Dermis blood vessel endothelial cell (primary cell): ENCODE results near the gene FOCAD. TPM values are rescaled to one million over a fixed set of nuclear protein-coding genes. Genes with fewer than 3 reads are reported as not detected.
A peak's percentile ranks its signal among the peaks of the same experiment; 100 is the strongest.
"Not testable (repeated sequence)": the region's sequence is repeated elsewhere in the genome, so short reads cannot be mapped to it uniquely, and the experiment has no call there.

ENCODE experiments used
- DNase-seq: peaks from one replicate; pipeline ENCODE4 v3.0.0; 2010
- total RNA-seq: library from RNA; depleted of rRNA; stranded (reverse); fragments of >200 nt; gene quantifications from 2 replicates; pipeline ENCODE4 v1.2.3, GENCODE V29; 2014

FOCAD gene
- total RNA-seq, result 90.0 and 135 TPM in 2 replicates

GRCh38 chr9:20684035-20684874 is at the start of gene FOCAD:
FOCAD (plus strand) TSS chr9:20684259; CDS start chr9:20715354, 31,095 bp downstream.
- peak; percentile 97 for DNase-seq

- DNase-seq, result no peak
Measured at GRCh38 chr9:20634895-20635294, 49.2 kb upstream of the FOCAD start.

GRCh38 chr9:20636888-20637440 is 47.1 kb upstream of the FOCAD start:
- peak; percentile 3 for DNase-seq

- peak; percentile 20 for DNase-seq
Measured at GRCh38 chr9:20640331-20641187, 43.5 kb upstream of the FOCAD start.

- no peak for DNase-seq
Measured at GRCh38 chr9:20642045-20642444, 42.0 kb upstream of the FOCAD start.

- DNase-seq, result no peak
Measured at GRCh38 chr9:20643660-20644059, 40.4 kb upstream of the FOCAD start.

GRCh38 chr9:20646656-20647055 is 37.4 kb upstream of the FOCAD start:
- peak; percentile 16 for DNase-seq

GRCh38 chr9:20649381-20649780 is 34.7 kb upstream of the FOCAD start:
- peak; percentile 69 for DNase-seq

GRCh38 chr9:20650313-20650712 is 33.7 kb upstream of the FOCAD start:
- DNase-seq, result no peak

DNA sequence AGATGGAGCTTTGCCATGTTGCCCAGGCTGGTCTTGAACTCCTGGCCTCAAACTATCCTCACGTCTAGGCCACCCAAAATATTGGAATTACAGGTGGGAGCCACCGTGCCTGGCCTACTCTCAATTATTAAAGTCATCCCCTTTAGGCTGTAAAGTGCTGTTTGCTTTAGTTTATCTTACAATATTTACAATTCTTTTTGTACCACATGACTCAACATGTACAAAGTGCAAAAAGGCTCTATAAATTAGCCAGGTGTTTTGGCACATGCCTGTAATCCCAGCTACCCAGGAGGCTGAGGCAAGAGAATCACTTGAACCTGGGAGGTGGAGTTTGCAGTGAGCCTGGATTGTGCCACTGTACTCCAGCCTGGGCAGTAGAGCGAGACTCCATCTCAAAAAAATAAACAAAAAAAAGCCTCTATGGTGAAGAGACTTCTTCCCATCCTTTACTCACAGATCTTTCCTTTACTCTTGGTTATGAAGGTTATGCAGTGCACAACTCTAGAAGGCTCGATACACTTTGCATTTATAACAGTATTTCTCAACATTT is 33.2 kb upstream of the FOCAD start:
- no peak for DNase-seq

DNA sequence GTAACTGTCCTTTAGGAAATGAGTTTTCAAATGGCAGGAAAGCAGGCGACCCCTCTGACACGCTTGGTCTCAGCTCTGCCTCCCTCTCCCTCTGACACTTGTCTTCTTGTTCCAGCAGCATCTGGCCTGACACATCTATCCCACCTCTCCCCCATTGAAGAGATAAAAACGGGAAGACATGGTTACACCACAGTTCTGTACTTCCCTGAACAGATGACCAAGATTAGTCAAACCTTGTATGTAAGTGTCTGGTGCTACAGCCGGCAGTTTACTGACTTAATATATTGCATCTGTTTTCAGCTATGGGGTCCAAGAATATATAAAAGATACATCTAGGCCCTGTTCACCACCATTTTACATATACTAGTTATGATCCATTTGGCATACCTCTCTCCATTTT is 32.1 kb upstream of the FOCAD start:
- no peak for DNase-seq

GRCh38 chr9:20658246-20658667 is 25.8 kb upstream of the FOCAD start:
- DNase-seq, result not testable (repeated sequence)

DNA sequence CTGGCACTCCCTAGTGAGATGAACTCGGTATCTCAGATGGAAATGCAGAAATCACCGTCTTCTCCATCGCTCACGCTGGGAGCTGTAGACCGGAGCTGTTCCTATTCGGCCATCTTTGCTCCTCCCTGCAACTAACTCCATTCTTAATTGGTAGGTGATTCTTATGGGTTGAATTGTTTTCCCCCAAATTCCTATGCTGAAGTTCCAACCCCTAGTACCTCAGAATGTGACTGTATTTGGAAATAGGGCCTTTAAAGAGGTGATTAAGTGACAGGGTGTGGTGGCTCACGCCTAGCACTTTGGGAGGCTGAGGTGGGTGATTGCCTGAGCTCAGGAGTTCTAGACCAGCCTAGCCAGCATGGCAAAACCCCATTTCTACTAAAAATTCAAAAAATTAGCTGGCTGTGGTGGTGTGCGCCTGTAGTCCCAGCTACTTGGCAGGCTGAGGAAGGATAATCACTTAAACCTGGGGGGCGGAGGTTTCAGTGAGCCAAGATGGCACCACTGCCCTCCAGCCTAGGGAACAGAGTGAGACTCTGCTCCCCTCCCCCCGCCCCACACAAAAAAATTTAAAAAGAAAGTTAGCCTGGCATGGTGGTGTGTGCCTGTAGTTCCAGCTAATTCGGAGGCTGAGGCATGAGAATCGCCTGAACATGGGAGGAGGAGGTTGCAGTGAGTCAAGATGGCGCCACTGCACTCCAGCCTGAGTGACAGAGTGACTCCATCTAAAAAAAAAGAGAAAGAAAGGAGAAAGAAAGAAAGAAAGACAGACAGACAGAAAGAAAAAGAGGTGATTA is 25.2 kb upstream of the FOCAD start:
- DNase-seq, result peak; percentile 11

DNA sequence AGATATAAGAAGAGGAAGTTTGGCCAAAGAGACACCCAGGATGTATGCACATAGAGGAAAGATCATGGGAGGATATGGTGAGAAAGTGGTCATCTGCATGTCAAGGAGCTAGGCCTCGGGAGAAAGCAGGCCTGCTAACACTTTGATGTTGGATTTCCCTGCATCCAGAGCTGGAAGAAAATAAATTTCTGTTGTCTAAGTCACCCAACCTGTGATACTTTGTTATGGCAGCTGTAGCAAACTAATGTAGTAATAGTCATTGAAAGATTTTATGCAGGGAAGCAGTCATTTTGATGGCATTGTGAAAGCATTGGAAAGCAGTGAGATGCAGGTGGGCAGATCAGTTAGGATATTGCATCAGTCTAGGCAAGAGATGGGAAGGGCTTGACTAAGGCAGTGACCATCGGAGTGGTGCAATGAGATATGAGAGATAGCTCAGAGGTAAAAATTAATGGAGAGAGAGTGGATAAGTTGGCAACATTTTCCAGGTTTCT is 24.5 kb upstream of the FOCAD start:
- DNase-seq, result no peak

- DNase-seq, result no peak
Measured at GRCh38 chr9:20662156-20662555, 21.9 kb upstream of the FOCAD start.

DNA sequence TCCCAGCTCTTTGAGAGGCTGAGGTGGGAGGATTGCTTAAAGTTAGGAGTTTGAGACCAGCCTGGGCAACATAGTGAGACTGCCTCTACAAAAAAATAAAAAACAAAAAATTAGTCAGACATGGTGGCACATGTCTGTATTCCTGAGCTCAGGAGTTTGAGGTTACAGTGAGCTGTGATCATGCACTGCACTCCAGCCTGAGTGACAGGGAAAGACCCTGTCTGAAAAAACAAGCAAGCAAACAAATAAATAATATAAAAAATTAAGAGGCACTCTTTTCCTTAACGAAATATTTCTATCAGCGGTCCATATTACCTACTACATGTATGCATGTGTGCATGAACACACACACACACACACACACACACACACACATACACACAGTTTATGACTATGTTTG is 20.9 kb upstream of the FOCAD start:
- DNase-seq, result no peak

- no peak for DNase-seq
Measured at GRCh38 chr9:20664501-20664900, 19.6 kb upstream of the FOCAD start.

GRCh38 chr9:20670395-20670794 is 13.7 kb upstream of the FOCAD start:
- no peak for DNase-seq

- no peak for DNase-seq
Measured at GRCh38 chr9:20671635-20672034, 12.4 kb upstream of the FOCAD start.

- DNase-seq, result not testable (repeated sequence)
Measured at GRCh38 chr9:20673537-20673936, 10.5 kb upstream of the FOCAD start.

DNA sequence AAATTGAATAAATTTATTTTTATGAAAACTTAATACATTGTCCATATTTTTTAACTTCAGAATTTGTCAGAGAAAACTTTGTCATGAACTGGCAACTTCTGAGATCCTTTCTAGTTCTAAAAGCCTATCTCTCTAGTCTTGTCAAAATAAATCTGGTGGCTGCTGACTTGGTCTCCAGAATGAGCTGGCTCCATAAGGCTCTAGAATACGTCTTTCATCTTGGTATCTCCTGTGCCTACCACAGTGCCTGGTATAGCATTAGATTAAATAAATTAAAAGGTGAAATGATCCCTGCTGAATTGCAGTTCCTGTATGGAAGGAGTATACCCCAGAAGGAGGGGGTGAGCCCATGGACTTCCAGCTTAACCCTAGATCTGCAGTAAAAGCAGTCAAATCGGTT is 2.6 kb upstream of the FOCAD start:
- no peak for DNase-seq
